ENCODE measurements around the gene KLF9. TPM values are rescaled to one million over a fixed set of nuclear protein-coding genes. Genes with fewer than 3 reads are reported as not detected.

The KLF9 gene
- polyA plus RNA-seq, 1 of the 3 experiments (the other 2 are of a cell fraction), result 5.8 TPM

DNA sequence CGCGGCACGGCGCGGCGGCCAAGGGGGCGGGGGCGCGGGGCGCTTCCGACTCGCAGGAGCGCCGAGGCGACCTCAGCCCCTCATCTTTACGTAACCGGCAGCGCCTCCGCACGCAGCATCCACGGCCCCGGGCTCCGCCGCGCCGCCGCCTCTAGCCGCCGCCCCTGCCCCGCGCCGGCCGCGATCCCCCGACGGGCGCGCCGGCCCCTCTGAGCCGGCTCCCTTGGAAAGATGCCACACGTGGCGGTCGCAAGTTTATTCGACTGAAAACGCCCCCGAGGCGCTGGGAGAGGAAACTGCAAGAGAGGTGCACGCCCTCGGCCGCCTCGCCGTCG, 1.0 kb downstream of the KLF9 start:
- no peaks in the 10 kb centered on the region for H3K9me2 ChIP-seq
- no CpG with 5 or more reads among the region's 53 CpGs for WGBS (ENCODE audit: low lambda C conversion rate)
- H3K4me2 ChIP-seq, result peak overlapping the region; percentile 86
- H3K27me3 ChIP-seq (ENCODE audit: insufficient read depth), result no peaks in the 10 kb centered on the region
- H3F3A ChIP-seq (replicated peaks; ENCODE audit: insufficient read depth), result peaks cover 31% of the 10 kb centered on the region
- H3K4me1 ChIP-seq (ENCODE audit: control insufficient read depth in 1 of 2, insufficient read depth in 2 of 2, low read depth in 1 of 2, low read length in 1 of 2), result peaks cover 18 to 22% of the 10 kb centered on the region in 2 experiments; a peak in 3 of 4 replicates
- no peaks in the 10 kb centered on the region for H3K9me3 ChIP-seq
- no peak for TF ChIP-seq RXRA (IDR thresholded peaks at IDR 0.05; ENCODE audit: borderline replicate concordance, low read depth)
- 0 out of 2 replicates have a peak, but pooled peaks have one; percentile 18 for TF ChIP-seq NFIC (IDR thresholded peaks at IDR 0.05; ENCODE audit: borderline replicate concordance)
- POLR2A ChIA-PET, result no interaction called here
- peak; percentile 82 for DNase-seq
- CTCF ChIA-PET, result interaction anchor here (1.8 kb wide), 1 partner anchor 73 kb away, joined by 10 read pairs; no protein-coding TSS in a partner anchor
- peaks cover 25% of the 10 kb centered on the region; the same call in 1 of the 2 replicates for H4K20me1 ChIP-seq (ENCODE audit: insufficient read depth)
- H3K9ac ChIP-seq, result peak overlapping the region; percentile 97
- peak overlapping the region; percentile 82 to 92 for H3K4me3 ChIP-seq (ENCODE audit: low read depth in 2 of 2, low read length in 1 of 2)
- H3K27ac ChIP-seq (ENCODE audit: low read depth in 2 of 2, low read length in 1 of 2), result peak overlapping the region; percentile 97 to 100
- H3K79me2 ChIP-seq (ENCODE audit: insufficient read depth), result peaks cover 42% of the 10 kb centered on the region
- H3K36me3 ChIP-seq (replicated peaks in 1 of 2; ENCODE audit: control insufficient read depth in 1 of 2, insufficient read depth in 2 of 2, low read length in 1 of 2), result peaks cover 0 to under 1% of the 10 kb centered on the region in 2 experiments
- H2AFZ ChIP-seq (ENCODE audit: low read depth), result peak overlapping the region; percentile 60; the same call in 1 of the 2 replicates

GRCh38 chr9:70412832-70413463, 1.5 kb downstream of the KLF9 start:
- peak overlapping the region; percentile 86; the same call in 1 of the 2 replicates for H2AFZ ChIP-seq (ENCODE audit: low read depth)
- H3F3A ChIP-seq (replicated peaks; ENCODE audit: insufficient read depth), result peaks cover 27% of the 10 kb centered on the region
- H3K27ac ChIP-seq (ENCODE audit: low read depth in 2 of 2, low read length in 1 of 2), result peak overlapping the region; percentile 97 to 100
- no peaks in the 10 kb centered on the region for H3K9me3 ChIP-seq
- H3K9me2 ChIP-seq, result no peaks in the 10 kb centered on the region
- ChIA-PET POLR2A (interaction anchor here (1.1 kb wide), 1 partner anchor 189 kb away, joined by 3 read pairs; no protein-coding TSS in a partner anchor), CTCF (interaction anchor here (0.7 to 2.9 kb wide), 3 partner anchors 9 to 189 kb away, joined by 3 to 9 read pairs (median 3); no protein-coding TSS in a partner anchor)
- H3K4me3 ChIP-seq (ENCODE audit: low read depth in 2 of 2, low read length in 1 of 2), result peak overlapping the region; percentile 82 to 92
- H4K20me1 ChIP-seq (ENCODE audit: insufficient read depth), result peaks cover 29% of the 10 kb centered on the region; the same call in 1 of the 2 replicates
- H3K79me2 ChIP-seq (ENCODE audit: insufficient read depth), result peaks cover 47% of the 10 kb centered on the region
- H3K4me2 ChIP-seq, result peak overlapping the region; percentile 86
- H3K9ac ChIP-seq, result peak overlapping the region; percentile 97
- WGBS (ENCODE audit: low lambda C conversion rate), result 4% methylated on average over 13 of the region's 56 CpGs
- H3K27me3 ChIP-seq (ENCODE audit: insufficient read depth), result no peaks in the 10 kb centered on the region
- DNase-seq, result peak; percentile 82
- H3K36me3 ChIP-seq (replicated peaks in 1 of 2; ENCODE audit: control insufficient read depth in 1 of 2, insufficient read depth in 2 of 2, low read length in 1 of 2), result peaks cover 0 to 3% of the 10 kb centered on the region in 2 experiments
- TF ChIP-seq SIN3A (IDR thresholded peaks at IDR 0.05; ENCODE audit: borderline replicate concordance, low read depth, low read length) (no peak), POLR2AphosphoS5 (IDR thresholded peaks at IDR 0.05; ENCODE audit: low read depth, low read length) (no peak), JUND (IDR thresholded peaks at IDR 0.05) (no peak), CHD2 (IDR thresholded peaks at IDR 0.05; ENCODE audit: low read length, partially characterized antibody) (peak; percentile 5), MXI1 (IDR thresholded peaks at IDR 0.05; ENCODE audit: low read depth, low read length) (no peak; the same call in 1 of the 2 replicates), TAF1 (IDR thresholded peaks at IDR 0.05; ENCODE audit: borderline replicate concordance, low read depth, low read length) (peak; percentile 14; the same call in 1 of the 2 replicates), NFIC (IDR thresholded peaks at IDR 0.05; ENCODE audit: borderline replicate concordance) (peak; percentile 80)
- TF ChIP-seq, protein P1, sequence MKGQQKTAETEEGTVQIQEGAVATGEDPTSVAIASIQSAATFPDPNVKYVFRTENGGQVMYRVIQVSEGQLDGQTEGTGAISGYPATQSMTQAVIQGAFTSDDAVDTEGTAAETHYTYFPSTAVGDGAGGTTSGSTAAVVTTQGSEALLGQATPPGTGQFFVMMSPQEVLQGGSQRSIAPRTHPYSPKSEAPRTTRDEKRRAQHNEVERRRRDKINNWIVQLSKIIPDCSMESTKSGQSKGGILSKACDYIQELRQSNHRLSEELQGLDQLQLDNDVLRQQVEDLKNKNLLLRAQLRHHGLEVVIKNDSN (IDR thresholded peaks at IDR 0.05; ENCODE audit: borderline replicate concordance, low read depth), result no peak
- H3K4me1 ChIP-seq (ENCODE audit: control insufficient read depth in 1 of 2, insufficient read depth in 2 of 2, low read depth in 1 of 2, low read length in 1 of 2), result peaks cover 14 to 18% of the 10 kb centered on the region in 2 experiments; a peak in 2 of 4 replicates
